ENCODE data around the gene ZCRB1.
"Not testable (repeated sequence)": the region's sequence is repeated elsewhere in the genome, so short reads cannot be mapped to it uniquely, and the experiment has no call there.

ZCRB1 gene, protein sequence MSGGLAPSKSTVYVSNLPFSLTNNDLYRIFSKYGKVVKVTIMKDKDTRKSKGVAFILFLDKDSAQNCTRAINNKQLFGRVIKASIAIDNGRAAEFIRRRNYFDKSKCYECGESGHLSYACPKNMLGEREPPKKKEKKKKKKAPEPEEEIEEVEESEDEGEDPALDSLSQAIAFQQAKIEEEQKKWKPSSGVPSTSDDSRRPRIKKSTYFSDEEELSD

DNA sequence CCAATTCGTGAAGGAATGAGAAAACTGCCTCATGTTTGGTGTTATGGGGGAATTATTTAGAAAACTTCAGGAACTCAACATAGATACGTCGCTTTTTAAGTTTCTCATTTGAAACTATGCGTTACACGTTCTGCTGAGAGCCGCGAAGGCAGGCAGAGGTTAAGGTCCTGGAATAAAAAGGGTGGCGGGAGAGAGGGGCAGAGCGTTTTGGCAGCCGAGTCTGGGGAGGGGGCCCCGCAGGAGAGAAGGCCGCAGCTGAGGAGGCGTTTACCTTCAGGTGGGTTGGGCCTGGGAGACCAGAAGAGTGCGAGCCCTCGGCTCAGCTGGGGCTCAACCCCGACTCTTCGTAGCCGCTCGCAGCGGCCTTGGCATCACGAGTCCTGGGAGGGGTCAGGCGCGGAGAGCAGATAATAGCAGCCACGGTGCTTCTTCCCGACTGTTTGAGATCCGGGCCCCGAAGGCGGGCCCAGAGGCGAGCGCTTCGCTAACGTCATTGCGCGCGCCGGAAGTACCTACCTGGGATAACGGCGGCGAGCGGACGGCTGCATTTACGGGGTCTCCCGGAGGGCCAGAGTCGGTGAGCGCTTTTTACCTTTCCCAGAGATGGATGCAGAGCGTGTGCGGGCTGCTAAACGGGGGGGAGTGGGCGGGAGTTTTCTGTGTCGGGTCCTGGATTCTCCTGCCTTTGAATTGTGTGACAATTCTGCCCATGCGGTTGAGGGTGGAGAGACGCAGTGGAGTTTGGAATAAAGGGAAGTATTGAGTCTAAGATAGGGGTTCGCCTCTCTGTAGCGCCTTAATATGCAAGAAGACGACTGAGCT is at the start of gene ZCRB1, which contains the start of gene PPHLN1:
Gene ZCRB1 (minus strand): TSS at position 442 of the 822 bp plus-strand sequence. CDS start 1,992 bp downstream, outside the sequence.
Gene PPHLN1 (plus strand): TSS at position 515 of the 822 bp plus-strand sequence. CDS start 9,736 bp downstream, outside the sequence.
- DNase-seq: peak; percentile 68

DNA sequence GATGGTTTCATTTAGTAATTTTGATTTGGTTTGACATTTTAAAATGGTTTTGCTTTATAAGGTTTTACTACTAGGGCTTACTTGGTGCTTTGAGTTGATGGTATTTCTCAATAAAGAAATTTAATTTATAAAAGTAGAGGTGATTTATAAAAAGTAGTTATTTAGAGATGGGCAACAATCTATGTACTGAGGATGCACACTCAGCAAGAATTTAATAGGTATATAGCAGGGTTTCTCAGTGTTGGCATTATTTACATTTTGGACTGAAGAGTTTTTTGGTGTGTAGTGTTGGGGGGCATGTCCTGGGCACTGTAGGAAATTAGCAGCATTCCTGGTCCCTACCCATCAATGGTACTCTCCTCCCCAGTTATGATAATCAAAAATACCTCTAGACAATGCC is 47.8 kb upstream of the ZCRB1 start:
- DNase-seq: no peak

DNA sequence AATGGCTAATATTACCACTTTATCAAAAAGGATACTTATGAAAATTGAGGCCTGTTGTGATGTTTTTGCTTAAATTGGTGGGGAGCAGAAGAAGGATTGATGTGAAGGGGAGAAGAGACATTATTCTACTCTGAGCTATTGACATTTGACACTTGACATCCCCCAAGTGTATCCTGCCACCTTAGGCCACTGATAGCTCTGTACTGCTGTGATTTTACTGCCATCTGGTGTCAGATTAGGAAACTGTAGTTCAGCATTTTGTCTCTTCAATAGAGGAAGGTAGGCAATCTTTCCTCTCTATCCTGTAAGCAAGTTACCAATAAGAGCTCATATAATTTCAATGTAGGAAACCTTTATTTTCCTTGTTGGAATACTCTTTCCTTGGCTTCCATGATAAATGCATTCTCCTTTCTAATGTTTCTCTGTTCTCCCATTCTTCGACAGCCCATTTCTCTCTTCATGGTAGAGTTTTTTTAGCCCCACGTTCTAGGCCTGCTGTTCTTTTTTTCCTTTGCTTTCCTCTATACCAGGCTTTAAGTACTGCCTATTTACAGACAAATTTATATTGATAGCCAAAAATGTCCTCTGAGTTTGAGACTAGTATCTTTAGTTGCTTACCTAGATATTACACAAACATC is 46.4 kb upstream of the ZCRB1 start:
- peak; percentile 28 for DNase-seq

DNA sequence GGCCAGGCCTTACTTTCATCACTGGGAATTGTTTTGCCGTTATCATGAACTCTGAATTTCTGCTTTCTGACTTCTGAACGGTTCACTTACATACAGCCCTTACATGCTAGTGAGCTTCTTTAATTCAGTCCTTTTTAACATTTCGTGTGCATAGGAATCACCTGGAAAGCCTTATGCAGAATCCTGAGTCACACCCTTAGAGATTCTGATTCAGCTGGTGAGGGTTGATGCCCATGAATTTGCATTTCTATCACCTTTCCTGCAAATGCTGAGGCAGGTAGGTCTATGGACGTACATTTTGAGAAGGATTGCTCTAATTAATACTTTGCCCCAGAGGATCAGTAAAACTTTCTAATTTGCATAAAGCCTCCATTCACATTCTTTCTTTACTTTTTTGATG is 44.1 kb upstream of the ZCRB1 start:
- no peak for DNase-seq

DNA sequence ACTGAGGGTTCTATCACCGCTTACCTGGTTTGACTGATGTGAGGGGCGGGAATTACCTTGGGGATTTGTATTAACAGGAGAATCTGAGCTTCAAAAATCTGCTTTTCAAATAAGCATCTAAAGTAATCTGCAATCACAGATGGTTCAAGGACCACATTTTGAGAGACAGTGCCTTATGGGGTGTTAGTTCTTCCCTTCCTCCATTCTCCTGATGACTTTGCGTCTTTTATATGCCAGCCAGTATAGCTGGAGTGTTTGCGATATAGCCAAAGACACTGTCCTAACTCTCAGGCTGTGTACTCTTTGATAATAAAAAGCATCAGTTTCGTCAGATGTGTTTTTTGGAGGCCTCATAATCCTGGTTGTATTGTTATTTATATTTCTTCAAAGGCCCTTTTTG is 39.6 kb upstream of the ZCRB1 start:
- DNase-seq: no peak

DNA sequence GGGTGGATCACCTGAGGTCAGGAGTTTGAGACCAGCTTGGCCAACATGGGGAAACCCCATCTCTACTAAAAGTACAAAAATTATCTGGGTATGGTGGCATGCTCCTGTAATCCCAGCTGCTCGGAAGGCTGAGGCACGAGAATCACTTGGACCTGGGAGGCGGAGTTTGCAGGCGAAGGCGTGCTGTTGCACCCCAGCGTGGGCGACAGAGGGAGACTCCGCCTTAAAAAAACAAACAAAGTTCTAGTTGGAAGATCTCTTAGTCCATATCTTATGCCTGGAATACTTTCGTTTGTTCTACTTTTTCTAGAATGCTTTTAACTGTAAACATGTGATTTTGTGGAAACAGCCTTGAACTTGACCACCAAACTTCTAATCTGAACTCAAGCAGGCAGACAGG is 38.8 kb upstream of the ZCRB1 start:
- DNase-seq: no peak

DNA sequence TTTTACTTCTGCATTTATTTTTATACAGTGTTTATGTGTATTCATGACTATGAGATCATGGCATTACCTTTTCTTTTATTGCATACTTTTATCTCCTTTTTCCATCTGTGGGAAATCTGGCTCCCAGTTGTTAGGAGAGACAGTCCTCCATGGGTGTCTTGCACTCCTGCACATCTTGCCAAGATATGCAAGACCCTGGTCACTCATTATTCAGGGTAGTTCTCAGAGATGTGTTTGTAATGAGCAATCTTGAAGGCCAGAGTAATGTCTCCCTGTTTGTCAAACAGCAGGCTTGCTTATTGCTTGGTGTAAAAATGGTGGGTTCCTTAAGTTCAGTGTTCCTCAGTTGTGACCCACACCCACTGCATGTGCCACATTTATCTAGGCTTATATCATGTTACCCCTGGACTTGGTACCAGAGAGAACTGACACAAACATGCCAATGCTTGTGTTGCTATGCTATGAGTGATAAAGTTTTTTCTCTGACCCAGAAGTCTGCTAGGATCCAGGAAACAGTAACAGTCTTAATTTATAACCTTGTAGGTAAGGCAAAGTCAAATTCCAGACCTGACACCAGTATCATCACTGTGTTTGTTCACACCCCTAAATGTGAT is 36.9 kb upstream of the ZCRB1 start:
- DNase-seq: no peak

DNA sequence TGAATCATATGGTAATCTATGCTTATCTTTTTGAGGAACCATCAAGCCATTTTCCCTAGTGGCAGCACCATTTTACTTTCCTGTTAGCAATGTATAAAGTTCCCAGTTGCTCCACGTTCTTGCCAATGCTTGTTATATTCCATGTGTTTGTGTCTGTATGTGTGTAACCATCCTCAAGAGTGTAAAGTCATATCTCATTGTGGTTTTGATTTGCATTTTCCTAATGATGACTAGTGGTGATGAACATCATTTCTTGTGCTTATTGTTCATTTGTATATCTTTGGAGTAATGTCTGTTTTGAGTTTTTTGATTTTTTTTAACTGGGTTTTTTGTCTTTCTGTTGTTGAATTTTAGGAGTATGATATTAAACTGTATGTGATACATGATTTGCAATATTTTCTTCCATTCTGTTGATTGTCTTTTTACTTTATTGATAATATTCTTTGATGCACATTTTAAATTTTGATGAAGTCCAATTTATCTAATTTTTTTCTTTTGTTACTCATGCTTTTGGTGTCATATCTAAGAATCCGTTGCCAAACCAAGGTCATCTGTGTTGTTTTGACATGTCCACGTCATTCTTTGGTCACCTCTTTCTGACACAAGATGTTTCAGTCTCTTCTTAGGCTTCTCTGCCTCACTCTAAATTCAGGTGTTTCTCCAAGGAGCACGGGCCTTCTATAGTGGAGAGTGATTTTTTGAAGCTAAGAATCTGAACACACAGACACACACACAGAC is 36.2 kb upstream of the ZCRB1 start:
- DNase-seq: no peak

DNA sequence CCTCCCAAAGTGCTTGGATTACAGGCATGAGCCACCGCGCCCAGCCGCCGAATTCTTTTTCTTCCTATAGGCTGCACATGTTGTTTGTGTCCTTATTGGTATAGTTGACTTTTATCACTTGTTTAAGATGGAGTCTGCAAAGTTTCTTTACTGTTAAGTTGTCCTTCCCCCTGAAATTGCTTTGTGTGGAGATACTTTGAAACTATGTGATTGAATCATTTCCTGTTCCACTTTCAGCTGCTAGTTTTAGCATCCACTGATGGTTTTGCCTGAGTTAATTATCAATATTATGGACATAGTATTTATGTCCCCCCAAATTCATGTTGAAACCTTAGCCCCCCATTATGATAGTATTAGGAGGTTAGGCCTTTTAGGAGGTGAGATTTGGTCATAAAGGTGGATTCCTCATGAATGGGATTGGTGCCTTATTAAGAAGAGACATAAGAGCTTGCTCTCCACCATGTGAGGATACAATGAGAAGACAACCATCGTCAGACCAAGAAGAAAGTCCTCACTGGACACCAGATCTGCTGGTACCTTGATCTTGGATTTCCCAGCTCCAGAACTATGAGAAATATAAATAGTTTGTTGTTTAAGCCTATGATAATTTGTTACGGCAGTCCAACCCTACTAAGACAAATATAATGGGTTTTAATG is 35.0 kb upstream of the ZCRB1 start:
- DNase-seq: no peak

DNA sequence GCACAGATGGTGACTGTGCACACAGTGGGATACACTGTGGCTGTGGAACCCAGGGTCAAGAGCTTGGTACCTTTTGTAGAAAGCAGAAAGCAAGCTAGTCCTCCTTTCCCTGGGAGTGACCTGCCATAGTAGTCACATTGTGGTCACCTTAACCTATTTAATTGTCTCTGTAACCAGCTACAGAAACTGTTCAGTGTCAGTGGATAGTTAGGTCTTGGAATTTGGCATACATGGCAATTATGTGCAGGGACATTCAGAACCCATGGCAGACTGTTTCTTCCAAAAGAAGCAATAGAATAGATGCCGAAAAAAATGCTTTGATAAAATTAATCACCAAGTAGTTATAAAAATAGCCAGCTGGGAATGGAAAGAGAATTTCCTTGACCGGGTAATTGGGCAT is 30.4 kb upstream of the ZCRB1 start:
- DNase-seq: no peak

DNA sequence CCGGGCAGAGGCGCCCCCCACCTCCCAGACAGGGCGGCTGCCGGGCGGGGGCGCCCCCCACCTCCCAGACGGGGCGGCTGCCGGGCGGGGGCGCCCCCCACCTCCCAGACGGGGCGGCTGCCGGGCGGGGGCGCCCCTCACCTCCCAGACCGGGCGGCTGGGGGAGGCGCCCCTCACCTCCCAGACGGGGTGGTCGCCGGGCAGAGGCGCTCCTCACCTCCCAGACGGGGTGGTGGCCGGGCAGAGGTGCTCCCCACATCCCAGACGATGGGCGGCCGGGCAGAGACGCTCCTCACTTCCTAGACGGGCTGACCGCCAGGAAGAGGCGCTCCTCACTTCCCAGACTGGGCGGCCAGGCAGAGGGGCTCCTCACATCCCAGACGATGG is 24.1 kb upstream of the ZCRB1 start:
- DNase-seq: not testable (repeated sequence)

DNA sequence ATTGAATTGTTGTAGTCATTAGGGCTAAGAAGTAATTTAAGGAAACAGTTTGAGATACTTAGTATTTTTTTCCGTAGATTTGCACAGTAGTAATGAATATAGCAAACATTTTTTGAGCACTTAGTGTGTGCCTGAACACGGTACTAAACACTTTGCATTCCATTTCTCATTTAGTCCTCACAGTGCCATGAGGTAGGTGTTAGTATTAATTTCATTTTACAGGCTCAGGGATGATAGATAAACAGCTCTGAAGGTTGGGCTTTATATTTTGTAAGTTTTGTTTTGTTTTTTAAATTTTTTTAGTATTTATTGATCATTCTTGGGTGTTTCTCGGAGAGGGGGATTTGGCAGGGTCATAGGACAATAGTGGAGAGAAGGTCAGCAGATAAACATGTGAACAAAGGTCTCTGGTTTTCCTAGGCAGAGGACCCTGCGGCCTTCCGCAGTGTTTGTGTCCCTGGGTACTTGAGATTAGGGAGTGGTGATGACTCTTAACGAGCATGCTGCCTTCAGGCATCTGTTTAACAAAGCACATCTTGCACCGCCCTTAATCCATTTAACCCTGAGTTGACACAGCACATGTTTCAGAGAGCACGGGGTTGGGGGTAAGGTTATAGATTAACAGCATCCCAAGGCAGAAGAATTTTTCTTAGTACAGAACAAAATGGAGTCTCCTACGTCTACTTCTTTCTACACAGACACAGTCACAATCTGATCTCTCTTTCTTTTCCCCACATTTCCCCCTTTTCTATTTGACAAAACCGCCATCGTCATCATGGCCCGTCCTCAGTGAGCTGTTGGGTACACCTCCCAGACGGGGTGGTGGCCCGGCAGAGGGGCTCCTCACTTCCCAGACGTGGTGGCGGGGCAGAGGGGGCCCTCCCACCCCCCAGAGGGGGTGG is 23.5 kb upstream of the ZCRB1 start:
- not testable (repeated sequence) for DNase-seq

DNA sequence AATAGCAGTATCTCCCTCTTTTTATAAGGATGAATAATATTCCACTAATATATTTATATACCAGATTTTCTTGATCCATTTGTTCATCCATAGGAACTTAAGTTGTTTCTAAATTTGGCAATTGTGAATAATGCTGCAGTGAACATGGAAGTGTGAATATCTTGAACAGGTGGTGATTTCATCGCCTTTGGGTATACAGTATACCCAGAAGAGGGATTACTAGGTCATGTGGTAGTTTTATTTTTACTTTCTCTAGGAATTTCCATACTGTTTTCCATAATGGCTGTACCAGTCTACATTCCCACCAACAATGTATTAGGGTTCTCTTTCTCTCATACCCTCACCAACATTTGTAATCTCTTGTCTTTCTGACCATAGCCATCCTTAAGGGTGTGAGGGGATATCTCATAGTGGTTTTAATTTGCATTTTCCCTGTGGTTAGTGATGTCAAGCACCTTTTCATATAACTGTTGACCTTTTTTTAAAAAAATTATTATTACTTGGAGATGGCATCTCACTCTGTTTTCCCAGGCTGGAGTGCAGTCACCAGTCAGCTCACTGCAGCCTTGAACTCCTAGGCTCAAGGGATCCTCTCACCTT is 20.6 kb upstream of the ZCRB1 start:
- no peak for DNase-seq

DNA sequence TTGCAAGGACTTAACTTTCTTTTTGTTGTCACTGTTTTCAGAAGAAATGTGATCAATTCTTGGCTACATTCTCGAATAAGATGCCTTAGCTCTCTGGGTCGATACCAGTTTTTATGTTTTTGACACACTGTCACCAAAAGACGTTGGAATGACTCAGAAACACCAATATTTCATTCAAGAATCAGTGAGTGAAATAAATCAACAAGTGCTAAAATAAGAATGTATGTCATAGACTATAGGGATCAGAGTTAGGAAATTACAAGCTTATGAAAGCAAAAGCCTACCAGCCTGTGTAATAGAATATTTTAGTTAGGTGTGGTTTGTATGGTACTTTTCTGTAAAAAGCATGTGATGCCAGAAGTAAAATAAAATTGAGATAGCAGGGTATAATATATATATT is 17.8 kb upstream of the ZCRB1 start:
- no peak for DNase-seq

DNA sequence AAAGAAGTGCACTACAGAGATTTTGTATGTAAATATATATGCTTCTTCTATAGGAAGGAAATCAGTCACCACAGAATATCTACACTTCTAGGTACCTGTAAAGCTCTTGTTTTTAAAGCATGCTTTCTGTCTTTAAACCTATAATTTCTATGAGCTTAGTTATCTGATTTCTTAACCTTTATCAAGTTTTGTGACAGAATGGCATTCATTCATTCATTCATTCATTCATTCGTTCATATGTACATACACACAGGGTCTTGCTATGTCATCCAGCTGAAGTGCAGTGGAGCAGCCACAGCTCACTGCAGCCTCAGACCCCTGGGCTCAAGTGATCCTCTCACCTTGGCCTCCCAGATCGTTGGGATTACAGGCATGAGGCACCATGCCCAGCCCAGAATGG is 16.1 kb upstream of the ZCRB1 start:
- DNase-seq: no peak

DNA sequence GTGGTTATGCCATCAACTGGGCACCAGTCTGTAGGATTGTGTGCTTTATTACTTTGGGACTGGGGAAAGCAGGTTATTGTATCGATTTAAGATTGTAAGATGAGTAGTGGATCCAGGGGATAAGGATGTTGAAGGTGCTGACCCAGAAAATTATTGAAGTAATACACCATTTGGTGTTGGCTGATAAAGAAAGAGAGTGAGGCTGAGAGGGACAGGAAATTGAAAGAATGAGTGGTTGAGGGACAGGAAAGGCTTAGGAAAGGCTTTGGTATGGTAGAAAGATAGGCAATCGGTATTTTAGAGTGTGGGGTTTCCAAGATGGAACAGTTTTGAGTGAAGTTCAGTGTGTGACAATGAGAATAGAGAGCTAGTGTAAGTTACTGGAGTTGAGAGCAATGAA is 12.4 kb upstream of the ZCRB1 start:
- DNase-seq: no peak

DNA sequence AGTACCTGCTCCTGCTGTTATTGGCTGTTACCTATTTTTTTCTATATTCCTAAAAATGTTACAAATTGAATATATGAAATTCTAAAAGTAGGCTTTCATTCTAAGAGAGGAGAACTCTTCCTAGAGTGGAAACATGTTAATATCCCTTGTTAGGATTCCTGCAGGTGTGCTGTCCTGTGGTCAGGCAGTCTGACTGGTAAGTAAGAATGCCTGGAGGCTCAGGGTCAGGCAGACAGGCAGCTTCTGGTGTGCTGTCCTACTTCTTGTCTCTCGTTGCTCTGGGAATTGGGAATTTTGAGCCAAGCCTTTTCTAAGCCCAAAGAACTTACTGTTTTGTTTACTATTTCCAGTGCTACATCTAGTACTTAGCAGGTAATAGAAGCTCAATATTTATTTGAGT is 10.4 kb upstream of the ZCRB1 start:
- no peak for DNase-seq

DNA sequence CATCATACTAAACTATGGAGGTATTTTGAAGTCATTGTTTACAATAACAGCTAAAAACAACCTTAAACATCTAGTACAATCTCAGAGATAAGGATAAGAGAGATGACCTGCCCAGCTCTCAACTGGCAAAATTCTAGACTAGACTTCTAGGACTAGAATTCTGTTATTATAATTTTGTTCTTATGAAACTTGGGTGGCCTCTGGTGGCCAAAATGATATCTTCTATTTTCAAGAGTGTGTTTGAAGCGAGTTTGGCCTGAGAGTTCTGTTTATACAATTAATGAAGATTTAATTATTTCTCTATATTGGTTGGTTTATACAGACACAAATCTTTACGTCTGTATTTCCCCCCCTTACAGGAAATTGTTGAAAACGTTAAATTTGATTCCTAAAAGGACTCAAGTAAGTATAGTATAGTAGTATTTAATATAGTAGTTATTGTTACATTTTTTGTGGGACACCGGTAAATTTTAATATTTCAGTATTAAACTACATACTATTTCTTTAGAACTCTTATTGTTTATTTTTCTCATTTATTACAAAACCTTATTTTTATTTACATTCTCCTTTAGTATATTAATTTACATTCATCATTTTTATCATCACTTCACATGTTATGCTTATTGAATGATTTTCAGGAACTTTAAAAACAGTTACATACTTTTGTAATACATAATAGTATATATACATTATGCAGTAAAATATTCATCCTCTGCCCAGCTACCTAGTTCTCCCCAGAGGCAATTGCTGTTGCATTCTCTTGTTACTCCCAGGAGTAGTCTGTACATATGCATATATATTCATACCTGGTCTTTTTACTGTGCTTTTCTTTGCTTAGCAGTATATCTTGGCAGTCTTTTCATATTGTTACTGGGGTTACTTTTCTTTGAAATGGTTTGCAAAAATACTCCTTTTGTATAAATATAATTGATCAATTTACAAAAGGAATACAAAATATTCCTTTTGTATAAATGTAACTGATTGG is 6.7 kb upstream of the ZCRB1 start:
- DNase-seq: peak; percentile 18

DNA sequence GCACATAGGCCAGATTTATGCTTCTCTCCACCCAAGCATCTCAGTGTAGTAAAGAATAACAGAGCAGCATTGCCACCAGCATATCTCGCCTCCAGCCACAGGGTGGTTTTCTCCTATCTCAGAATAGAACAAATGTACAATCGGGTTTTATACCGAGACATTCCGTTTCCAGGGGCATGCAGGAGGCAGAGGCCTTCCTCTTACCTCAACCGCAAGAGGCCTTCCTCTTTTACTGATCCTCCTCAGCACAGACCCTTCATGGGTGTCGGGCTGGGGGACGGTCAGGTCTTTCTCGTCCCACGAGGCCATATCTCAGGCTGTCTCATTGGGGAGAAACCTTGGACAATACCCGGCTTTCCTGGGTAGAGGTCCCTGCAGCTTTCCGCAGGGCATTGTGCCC is 4.2 kb upstream of the ZCRB1 start:
- DNase-seq: not testable (repeated sequence)

DNA sequence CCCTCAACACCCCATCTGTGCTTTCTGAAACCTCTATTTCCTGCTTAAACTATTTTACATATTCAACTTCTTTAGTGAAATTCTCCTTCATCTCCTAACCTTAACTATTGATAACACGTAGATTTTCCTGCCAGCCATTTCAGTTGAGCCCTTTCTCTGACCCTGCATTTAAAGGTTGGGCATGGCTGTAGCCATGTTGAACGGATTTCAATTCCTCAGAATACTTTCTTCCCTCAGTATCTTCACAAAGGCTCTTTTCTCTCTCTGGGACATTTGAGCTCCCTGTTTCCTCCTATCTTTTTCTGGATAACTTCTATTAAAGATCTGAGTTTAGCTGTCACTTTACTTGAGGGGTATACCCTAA is 1.3 kb upstream of the ZCRB1 start:
- DNase-seq: no peak
